Gastrocnemius medialis (tissue), 4 donors: ENCODE data around the gene CFAP206. TPM values are rescaled to one million over a fixed set of nuclear protein-coding genes. Genes with fewer than 3 reads are reported as not detected.
"Not testable (repeated sequence)": the region's sequence is repeated elsewhere in the genome, so short reads cannot be mapped to it uniquely, and the experiment has no call there.

ENCODE experiments used
- ATAC-seq, 2 donors: fragments of 150-250 bp; one replicate each; pipeline ENCODE4 v1.9.1; 2016
- DNase-seq, 2 donors: peaks; one replicate each; pipeline ENCODE4 v3.0.0-alpha.2; 2019
- H3K27ac ChIP-seq, 4 donors: fragments of 200-600 bp; sonication (generic); 1 replicate in 1 of 4; 2 replicates in 3 of 4; pipeline ENCODE4 v1.5.1; 2016 to 2018; ENCODE audit warnings: mild to moderate bottlenecking in 2 of 4, moderate library complexity in 1 of 4
- H3K27me3 ChIP-seq, 3 donors: fragments of 200-600 bp; sonication (generic) in 2 of 3; 1 replicate in 1 of 3; 2 replicates in 2 of 3; pipeline versions ENCODE4 v1.5.1 to v1.6.0; 2016 to 2019; ENCODE audit warnings: mild to moderate bottlenecking in 1 of 3, moderate library complexity in 1 of 3
- H3K36me3 ChIP-seq, 2 donors: fragments of 200-600 bp; sonication (generic) in 1 of 2; one replicate each; pipeline ENCODE4 v1.5.1; 2017 to 2018
- H3K4me1 ChIP-seq, 2 donors: fragments of 200-600 bp; sonication (generic) in 1 of 2; one replicate each; pipeline ENCODE4 v1.5.1; 2016 to 2017; ENCODE audit warnings: mild to moderate bottlenecking in 2 of 2
- H3K4me3 ChIP-seq, 4 donors: fragments of 200-600 bp; sonication (generic) in 3 of 4; 1 replicate in 1 of 4; 2 replicates in 3 of 4; pipeline ENCODE4 v1.5.1; 2016 to 2019; ENCODE audit warnings: mild to moderate bottlenecking in 2 of 4
- H3K9me3 ChIP-seq, 3 donors: fragments of 200-600 bp; sonication (generic) in 2 of 3; 1 replicate in 1 of 3; 2 replicates in 2 of 3; pipeline ENCODE4 v1.5.1; 2016 to 2019
- POLR2A ChIP-seq, 2 donors: fragments of 450-650 bp; IDR thresholded peaks; one replicate each; pipeline ENCODE4 v1.6.1; 2017; ENCODE audit warnings: antibody characterized with exemption in 2 of 2, mild to moderate bottlenecking in 2 of 2, moderate library complexity in 2 of 2
- in situ Hi-C, 4 donors: fragments of 200-750 bp; cut with MboI; loops; one replicate each; pipeline versions ENCODE4 v1.15.0 to v1.8.0; 2017; ENCODE audit warnings: low sequenced_read_pairs in 4 of 4
- intact Hi-C: fragments of 100-400 bp; cut with DNase I; formaldehyde crosslinking; loops from one replicate; pipeline ENCODE4 v1.15.1; 2023; ENCODE audit warnings: low total_unique reads
- total RNA-seq, 4 donors: library from RNA; depleted of rRNA; stranded (reverse); fragments of >200 nt; gene quantifications; one replicate each; pipeline versions ENCODE4 v1.1.0 to v1.2.3, GENCODE V29; 2016
- TF ChIP-seq, protein P1 (sequence below), 5 experiments: fragments of 450-650 bp in 3 of 5; fragments of 200-600 bp in 2 of 5; sonication (generic) in 2 of 5; IDR thresholded peaks in 4 of 5; conservative IDR thresholded peaks in 1 of 5; 1 replicate in 4 of 5; 2 replicates in 1 of 5; pipeline ENCODE4 v1.5.1; 2016 to 2019; ENCODE audit warnings: antibody characterized with exemption in 5 of 5, mild to moderate bottlenecking in 3 of 5, moderate library complexity in 3 of 5

CFAP206 gene
- total RNA-seq, 4 donors from 2014 or later, result 0.20 to 1.6 TPM; not detected in 2

DNA sequence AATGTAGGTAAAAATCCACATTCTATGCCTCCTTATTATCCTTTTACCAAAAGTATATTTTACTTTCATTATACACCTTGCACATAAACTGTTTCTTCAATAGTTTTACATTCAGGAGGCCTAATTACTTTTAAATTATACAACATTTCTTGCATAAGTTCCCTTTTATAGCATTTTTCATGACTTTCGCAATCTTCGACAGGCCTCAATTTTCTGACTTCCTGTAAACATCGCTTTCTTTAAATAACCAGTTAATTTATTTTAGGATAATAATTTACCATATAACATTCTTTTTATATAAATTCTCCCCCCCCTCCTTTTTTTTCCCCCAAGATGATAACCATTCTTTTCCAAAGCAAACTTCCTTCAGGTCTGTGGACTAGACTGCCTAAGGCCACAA lies 74.2 kb downstream of the CFAP206 start:
- Histone ChIP-seq H3K4me3 (no peak overlapping the region), H3K27me3 (no peaks in the 10 kb centered on the region), H3K36me3 (no peaks in the 10 kb centered on the region), H3K27ac (no peak overlapping the region), H3K4me1 (no peaks in the 10 kb centered on the region), H3K9me3 (no peaks in the 10 kb centered on the region)
- no peak for ATAC-seq
- intact Hi-C loops, result no loop called here
- no peak for DNase-seq
- TF ChIP-seq POLR2A (IDR thresholded peaks at IDR 0.05), result no peak
- TF ChIP-seq, protein P1, sequence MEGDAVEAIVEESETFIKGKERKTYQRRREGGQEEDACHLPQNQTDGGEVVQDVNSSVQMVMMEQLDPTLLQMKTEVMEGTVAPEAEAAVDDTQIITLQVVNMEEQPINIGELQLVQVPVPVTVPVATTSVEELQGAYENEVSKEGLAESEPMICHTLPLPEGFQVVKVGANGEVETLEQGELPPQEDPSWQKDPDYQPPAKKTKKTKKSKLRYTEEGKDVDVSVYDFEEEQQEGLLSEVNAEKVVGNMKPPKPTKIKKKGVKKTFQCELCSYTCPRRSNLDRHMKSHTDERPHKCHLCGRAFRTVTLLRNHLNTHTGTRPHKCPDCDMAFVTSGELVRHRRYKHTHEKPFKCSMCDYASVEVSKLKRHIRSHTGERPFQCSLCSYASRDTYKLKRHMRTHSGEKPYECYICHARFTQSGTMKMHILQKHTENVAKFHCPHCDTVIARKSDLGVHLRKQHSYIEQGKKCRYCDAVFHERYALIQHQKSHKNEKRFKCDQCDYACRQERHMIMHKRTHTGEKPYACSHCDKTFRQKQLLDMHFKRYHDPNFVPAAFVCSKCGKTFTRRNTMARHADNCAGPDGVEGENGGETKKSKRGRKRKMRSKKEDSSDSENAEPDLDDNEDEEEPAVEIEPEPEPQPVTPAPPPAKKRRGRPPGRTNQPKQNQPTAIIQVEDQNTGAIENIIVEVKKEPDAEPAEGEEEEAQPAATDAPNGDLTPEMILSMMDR (IDR thresholded peaks at IDR 0.05 in 4 of 5, conservative IDR thresholded peaks at IDR 0.05 in 1 of 5), result no peak
- in situ Hi-C loops, result no loop called here

DNA sequence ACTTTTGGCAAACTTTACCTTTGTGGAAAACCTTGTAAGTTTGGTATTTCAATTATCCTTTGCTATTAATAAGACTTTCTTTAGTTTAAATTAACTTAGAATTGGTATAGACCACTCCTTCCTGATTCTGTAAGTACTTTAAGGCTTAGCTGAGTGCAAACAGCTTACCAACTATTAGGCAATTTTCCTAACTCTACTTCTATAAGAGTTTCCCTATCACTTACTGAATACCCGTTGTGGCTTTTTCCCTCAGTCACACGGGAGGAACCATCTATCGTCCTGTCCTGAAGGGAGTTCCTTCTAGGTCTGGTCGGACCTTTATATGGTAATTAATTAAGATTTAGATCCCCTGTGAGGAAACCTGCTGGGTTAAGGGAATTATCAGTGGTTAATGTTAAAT lies 74.6 kb downstream of the CFAP206 start:
- intact Hi-C loops (no loop called here), in situ Hi-C loops (no loop called here)
- H3K27ac ChIP-seq, result no peak overlapping the region
- no peaks in the 10 kb centered on the region for H3K4me1 ChIP-seq
- ATAC-seq (no peak), DNase-seq (no peak)
- no peak overlapping the region for H3K4me3 ChIP-seq
- TF ChIP-seq, protein P1 (IDR thresholded peaks at IDR 0.05 in 4 of 5, conservative IDR thresholded peaks at IDR 0.05 in 1 of 5), result no peak
- TF ChIP-seq POLR2A (IDR thresholded peaks at IDR 0.05), result no peak
- no peaks in the 10 kb centered on the region for H3K27me3 ChIP-seq
- no peaks in the 10 kb centered on the region for H3K36me3 ChIP-seq
- H3K9me3 ChIP-seq, result no peaks in the 10 kb centered on the region

DNA sequence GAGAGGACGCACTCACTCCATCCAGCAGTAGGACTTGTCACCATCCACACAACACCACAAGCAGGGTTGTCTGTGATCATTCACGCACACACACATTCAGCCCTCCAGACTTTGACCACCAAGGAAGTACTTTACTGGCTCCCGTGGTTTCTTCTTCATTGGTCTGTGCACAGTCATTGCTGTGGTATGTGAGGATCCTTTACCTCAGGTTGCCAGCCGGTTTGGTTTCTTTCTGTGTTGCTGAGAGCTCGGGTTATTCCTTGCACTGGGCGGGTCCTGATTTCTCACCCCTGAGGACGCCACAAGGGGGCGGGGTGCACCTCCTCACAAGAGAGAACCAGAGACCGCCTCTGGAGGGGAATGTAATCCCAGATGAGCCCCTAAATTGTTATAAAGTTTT lies 76.2 kb downstream of the CFAP206 start:
- H3K9me3 ChIP-seq, result no peaks in the 10 kb centered on the region
- TF ChIP-seq, protein P1 (IDR thresholded peaks at IDR 0.05 in 4 of 5, conservative IDR thresholded peaks at IDR 0.05 in 1 of 5), result peak in 1 of 5 experiments; percentile 38
- no peak for TF ChIP-seq POLR2A (IDR thresholded peaks at IDR 0.05)
- in situ Hi-C loops, result no loop called here
- DNase-seq (no peak), ATAC-seq (no peak)
- H3K36me3 ChIP-seq, result no peaks in the 10 kb centered on the region
- no peaks in the 10 kb centered on the region for H3K4me1 ChIP-seq
- H3K4me3 ChIP-seq, result no peak overlapping the region
- H3K27me3 ChIP-seq, result no peaks in the 10 kb centered on the region
- intact Hi-C loops, result no loop called here
- no peak overlapping the region for H3K27ac ChIP-seq

DNA sequence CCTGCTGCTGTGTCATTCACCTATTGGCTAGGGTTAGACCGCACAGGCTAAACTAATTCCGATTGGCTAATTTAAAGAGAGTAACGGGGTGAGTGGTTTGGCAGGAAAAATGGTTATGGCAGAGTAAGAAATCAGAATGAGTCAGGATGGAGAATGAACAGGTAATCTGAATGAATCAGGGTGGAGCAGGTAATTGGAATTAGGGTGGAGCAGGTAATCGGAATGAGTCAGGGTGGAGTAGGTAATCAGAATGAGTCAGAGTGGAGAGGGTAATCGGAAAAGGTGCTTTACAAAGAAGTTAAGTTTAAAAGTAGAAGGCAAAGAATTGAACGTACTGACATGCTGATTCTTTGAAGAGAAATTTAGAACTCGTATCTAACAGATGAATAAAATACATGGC lies 76.7 kb downstream of the CFAP206 start:
- H3K4me3 ChIP-seq, result no peak overlapping the region
- TF ChIP-seq, protein P1 (IDR thresholded peaks at IDR 0.05 in 4 of 5, conservative IDR thresholded peaks at IDR 0.05 in 1 of 5), result no peak
- TF ChIP-seq POLR2A (IDR thresholded peaks at IDR 0.05), result no peak
- no peaks in the 10 kb centered on the region for H3K36me3 ChIP-seq
- ATAC-seq, result no peak
- DNase-seq, result no peak
- no peaks in the 10 kb centered on the region for H3K27me3 ChIP-seq
- H3K4me1 ChIP-seq, result no peaks in the 10 kb centered on the region
- no peaks in the 10 kb centered on the region for H3K9me3 ChIP-seq
- in situ Hi-C loops, result no loop called here
- intact Hi-C loops, result no loop called here
- no peak overlapping the region for H3K27ac ChIP-seq

DNA sequence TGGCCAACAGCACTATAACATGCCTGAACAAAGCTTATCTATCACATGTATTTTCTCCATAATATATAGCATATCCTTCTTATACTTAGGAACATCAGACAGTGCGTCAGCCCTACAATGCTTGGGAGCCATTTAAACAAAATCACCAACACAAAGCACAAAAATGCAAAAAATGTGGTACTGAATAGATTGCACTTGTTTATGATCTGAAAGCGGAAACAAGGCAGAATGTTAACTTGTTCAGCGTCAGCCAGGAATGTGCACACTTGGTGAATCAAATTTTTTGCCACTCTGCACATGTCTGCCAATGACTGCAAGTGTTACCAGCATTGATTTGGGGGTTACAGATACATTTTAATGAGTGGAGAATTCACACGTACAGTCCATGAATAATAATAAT lies 79.8 kb downstream of the CFAP206 start:
- intact Hi-C loops (no loop called here), in situ Hi-C loops (no loop called here)
- no peak overlapping the region for H3K27ac ChIP-seq
- DNase-seq, result no peak
- ATAC-seq, result no peak
- H3K4me3 ChIP-seq, result no peak overlapping the region
- no peak for TF ChIP-seq POLR2A (IDR thresholded peaks at IDR 0.05)
- TF ChIP-seq, protein P1 (IDR thresholded peaks at IDR 0.05 in 4 of 5, conservative IDR thresholded peaks at IDR 0.05 in 1 of 5), result no peak
- no peaks in the 10 kb centered on the region for H3K9me3 ChIP-seq
- no peaks in the 10 kb centered on the region for H3K36me3 ChIP-seq
- no peaks in the 10 kb centered on the region for H3K27me3 ChIP-seq
- H3K4me1 ChIP-seq, result no peaks in the 10 kb centered on the region

DNA sequence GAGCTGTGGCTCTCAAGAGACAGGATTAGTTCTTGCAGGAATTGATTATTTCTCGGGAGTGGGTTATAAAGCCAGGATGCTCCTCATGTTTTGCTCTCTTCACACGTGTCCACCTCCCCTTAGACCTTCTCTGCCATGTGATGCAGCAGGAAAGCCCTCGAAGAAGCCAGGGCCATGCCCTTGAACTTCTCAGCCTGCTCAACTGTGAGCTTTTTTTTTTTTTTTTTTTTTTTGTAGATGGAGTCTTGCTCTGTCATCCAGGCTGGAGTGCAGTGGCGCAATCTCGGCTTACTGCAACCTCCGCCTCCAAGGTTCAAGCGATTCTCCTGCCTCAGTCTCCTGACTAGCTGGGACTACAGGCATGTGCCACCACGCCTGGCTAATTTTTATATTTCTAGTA lies 81.6 kb downstream of the CFAP206 start:
- H3K36me3 ChIP-seq, in situ Hi-C loops, intact Hi-C loops, H3K27ac ChIP-seq, ATAC-seq, H3K4me3 ChIP-seq, H3K9me3 ChIP-seq, H3K27me3 ChIP-seq, H3K4me1 ChIP-seq, DNase-seq: not testable (repeated sequence)
